Lung (tissue), 12 donors: ENCODE measurements around the gene FRAS1. TPM values are rescaled to one million over a fixed set of nuclear protein-coding genes. Genes with fewer than 3 reads are reported as not detected.

ENCODE experiments used
- ATAC-seq: fragments of 200-7000 bp; cut with Tn5 transposase; one replicate; pipeline ENCODE4 v1.9.1; 2020; ENCODE audit warnings: moderate number of reproducible peaks; ENCODE audit not compliant: insufficient read depth, low FRiP score
- DNase-seq, 3 donors: peaks; one replicate each; pipeline ENCODE4 v3.0.0-alpha.2; 2013 to 2017
- H3K27ac ChIP-seq, 2 donors: one replicate each; pipeline ENCODE4 v1.5.1; 2013; ENCODE audit warnings: mild to moderate bottlenecking in 2 of 2, moderate library complexity in 2 of 2, control low read depth in 1 of 2, inconsistent platforms in 1 of 2, low read depth in 1 of 2, low read length in 1 of 2
- H3K27me3 ChIP-seq, 3 donors: one replicate each; pipeline ENCODE4 v1.5.1; 2013; ENCODE audit warnings: low read length in 2 of 3; ENCODE audit not compliant: control insufficient read depth in 3 of 3, insufficient read depth in 3 of 3
- H3K36me3 ChIP-seq, 4 donors: one replicate each; pipeline ENCODE4 v1.5.1; 2013; ENCODE audit warnings: low read length in 4 of 4, mild to moderate bottlenecking in 1 of 4, moderate library complexity in 1 of 4; ENCODE audit not compliant: control insufficient read depth in 4 of 4, insufficient read depth in 4 of 4
- H3K4me1 ChIP-seq, 5 donors: one replicate each; pipeline ENCODE4 v1.5.1; 2013; ENCODE audit warnings: low read length in 5 of 5, mild to moderate bottlenecking in 2 of 5, moderate library complexity in 1 of 5; ENCODE audit not compliant: control insufficient read depth in 5 of 5, insufficient read depth in 5 of 5
- H3K4me3 ChIP-seq: one replicate; pipeline ENCODE4 v1.5.1; 2013; ENCODE audit warnings: mild to moderate bottlenecking, control low read depth, moderate library complexity
- H3K9ac ChIP-seq, 2 donors: one replicate each; pipeline ENCODE4 v1.5.1; 2013; ENCODE audit warnings: low read length in 2 of 2, control low read depth in 1 of 2; ENCODE audit not compliant: insufficient read depth in 1 of 2
- H3K9me3 ChIP-seq, 4 donors: one replicate each; pipeline ENCODE4 v1.5.1; 2013; ENCODE audit warnings: low read length in 3 of 4, mild to moderate bottlenecking in 1 of 4, moderate library complexity in 1 of 4; ENCODE audit not compliant: control insufficient read depth in 4 of 4, insufficient read depth in 3 of 4
- CTCF ChIP-seq: IDR thresholded peaks from 2 replicates; pipeline ENCODE4 v1.5.1; 2012; ENCODE audit warnings: mild to moderate bottlenecking; ENCODE audit errors: control extremely low read depth, extremely low read depth
- WGBS, 2 donors: extraction: QIAGEN DNeasy Blood & Tissue Kit; methylation state at CpG; one replicate each; pipeline ENCODE4 v1.1.7; 2013; 5-methylcytosine and 5-hydroxymethylcytosine counted together
- polyA plus RNA-seq, 2 donors: library from polyadenylated mRNA; stranded (reverse); fragments of 200-250 nt; gene quantifications; one replicate each; pipeline ENCODE4 v1.2.1, GENCODE V29; 2013
- total RNA-seq, 2 donors: library from RNA; depleted of rRNA in 1 of 2; stranded (reverse); fragments of >200 nt in 1 of 2; gene quantifications; one replicate each; pipeline ENCODE4 v1.2.1, GENCODE V29; 2014 to 2021
- donor health status: control.
- donor health status: control.
- donor health status: Bipolar disorder and iron deficiency.
- donor health status: healthy.
- donor health status: DM: yes; HTN: yes; CAD: no.

Gene FRAS1
- total and polyA plus RNA-seq, 4 donors = 0.45 to 53.8 (median 6.9) TPM

DNA sequence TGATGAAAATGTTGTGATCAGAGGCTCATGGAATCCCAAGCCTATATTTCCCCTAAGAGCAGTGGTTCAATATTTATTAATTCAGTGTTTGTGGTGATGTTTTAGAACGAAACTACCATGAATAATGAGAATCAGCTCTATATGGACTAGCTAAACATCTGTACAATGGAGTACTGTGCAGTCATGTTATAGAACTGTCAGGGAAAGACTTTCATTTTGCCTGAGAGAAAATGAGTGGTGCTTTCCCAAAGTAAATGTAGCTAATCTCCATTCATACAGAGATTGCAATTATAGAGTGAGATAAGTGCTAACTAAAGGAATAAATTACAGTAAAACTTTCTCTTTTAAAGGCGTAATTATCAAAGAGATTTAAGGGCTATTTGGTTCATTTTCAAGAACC, 147.1 kb downstream of the FRAS1 start:
- Histone ChIP-seq H3K4me1 (peaks cover 0 to 2% (median 0%) of the 10 kb centered on the region in 5 donors), H3K9ac (no peak overlapping the region), H3K27me3 (no peaks in the 10 kb centered on the region), H3K9me3 (no peaks in the 10 kb centered on the region), H3K4me3 (no peak overlapping the region), H3K36me3 (no peaks in the 10 kb centered on the region), H3K27ac (no peak overlapping the region)
- no peak for DNase-seq
- 48 to 74% methylated on average over 2 of the region's 2 CpGs for WGBS, 2 donors
- TF ChIP-seq CTCF = no peak
- no peak for ATAC-seq

DNA sequence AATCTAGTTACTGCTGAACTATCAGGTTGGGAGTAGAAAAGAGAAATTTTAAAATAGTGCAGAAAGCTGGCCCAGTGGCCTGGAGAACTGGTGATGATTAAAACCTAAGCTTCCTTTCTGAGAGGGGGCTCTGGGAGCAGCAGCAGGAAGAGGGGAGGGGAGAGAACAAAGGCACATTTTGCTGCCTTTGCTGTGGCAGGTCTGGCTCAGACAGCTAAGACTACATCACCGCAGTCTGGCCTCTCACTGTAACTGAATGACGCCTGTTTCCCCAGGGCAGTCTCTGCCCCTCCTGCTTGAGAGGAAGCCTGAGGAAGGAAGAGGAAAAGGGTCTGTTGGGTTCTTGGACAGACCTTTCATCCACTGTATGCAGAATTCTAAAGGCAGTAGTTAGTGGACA, 148.5 kb downstream of the FRAS1 start:
- Histone ChIP-seq H3K9ac (no peak overlapping the region), H3K27ac (no peak overlapping the region), H3K27me3 (no peaks in the 10 kb centered on the region), H3K36me3 (no peaks in the 10 kb centered on the region), H3K4me3 (no peak overlapping the region), H3K4me1 (peaks cover 0 to 2% (median 0%) of the 10 kb centered on the region in 5 donors), H3K9me3 (no peaks in the 10 kb centered on the region)
- WGBS, 2 donors = 75 to 80% methylated on average over 2 of the region's 2 CpGs
- ATAC-seq (no peak), DNase-seq (peak; percentile 17 to 50 (median 43))
- TF ChIP-seq CTCF = no peak

- no peak for ATAC-seq
- WGBS, 2 donors = 76 to 80% methylated on average over 3 of the region's 3 CpGs
Measured at GRCh38 chr4:78207541-78207940, 150.4 kb downstream of the FRAS1 start.

More at GRCh38 chr4:78207541-78207940, 150.4 kb downstream of the FRAS1 start:
- Histone ChIP-seq H3K4me3 (no peak overlapping the region), H3K36me3 (no peaks in the 10 kb centered on the region), H3K4me1 (peaks cover 0 to 2% (median 0%) of the 10 kb centered on the region in 5 donors), H3K27ac (no peak overlapping the region), H3K9me3 (no peaks in the 10 kb centered on the region), H3K27me3 (no peaks in the 10 kb centered on the region), H3K9ac (no peak overlapping the region)
- TF ChIP-seq CTCF = no peak
- DNase-seq = no peak
